OCI-LY3 (cell line): ENCODE results near the gene HCFC2.

Source experiments
- H2AFZ ChIP-seq: fragments of 200-600, 300-600 bp; shearing (Covaris generic); 2 replicates; pipeline ENCODE4 v1.6.0; 2014; ENCODE audit warnings: antibody characterized with exemption, low read depth, low read length
- H3K27ac ChIP-seq: fragments of 200-600, 300-600 bp; sonication (generic); 2 replicates; pipeline ENCODE4 v1.5.1; 2014; ENCODE audit warnings: mild to moderate bottlenecking, low read length, moderate library complexity, mixed read lengths
- H3K27me3 ChIP-seq: fragments of 200-600, 300-600 bp; sonication (generic); 2 replicates; pipeline ENCODE4 v1.6.1; 2014; ENCODE audit warnings: low read depth, low read length, mixed read lengths
- H3K36me3 ChIP-seq: fragments of 200-600, 300-600 bp; sonication (generic); replicated peaks from 2 replicates; pipeline ENCODE3; 2014; ENCODE audit warnings: low read depth, low read length, mixed read lengths
- H3K4me1 ChIP-seq: fragments of 300-600, 200-600 bp; sonication (generic); 2 replicates; pipeline ENCODE4 v1.6.1; 2014; ENCODE audit warnings: low read length, mixed read lengths
- H3K4me2 ChIP-seq: fragments of 200-600, 300-600 bp; sonication (generic); 2 replicates; pipeline ENCODE4 v1.6.1; 2014; ENCODE audit warnings: low read length, mixed read lengths
- H3K4me3 ChIP-seq: fragments of 300-600, 200-600 bp; sonication (generic); 2 replicates; pipeline ENCODE4 v1.5.1; 2014; ENCODE audit warnings: antibody characterized with exemption, mild to moderate bottlenecking, low read length, moderate library complexity
- H3K79me2 ChIP-seq: fragments of 300-600, 200-600 bp; shearing (Covaris generic); 2 replicates; pipeline ENCODE4 v1.6.1; 2014; ENCODE audit warnings: mild to moderate bottlenecking, low read length, mixed read lengths
- H3K9ac ChIP-seq: fragments of 300-600, 200-600 bp; shearing (Covaris generic); 2 replicates; pipeline ENCODE4 v1.6.0; 2014; ENCODE audit warnings: mild to moderate bottlenecking, low read length, moderate library complexity
- H3K9me3 ChIP-seq: fragments of 200-600, 300-600 bp; shearing (Covaris generic); 2 replicates; pipeline ENCODE4 v1.6.1; 2014; ENCODE audit warnings: low read length, mixed read lengths; ENCODE audit not compliant: insufficient read depth
- H4K20me1 ChIP-seq: fragments of 200-600, 300-600 bp; sonication (generic); 2 replicates; pipeline ENCODE4 v1.6.1; 2016; ENCODE audit warnings: low read length, mixed read lengths; ENCODE audit not compliant: insufficient read depth
- CTCF ChIP-seq: fragments of 200-600, 300-600 bp; sonication (generic); IDR thresholded peaks from 2 replicates; pipeline ENCODE4 v1.5.1; 2014; ENCODE audit warnings: antibody characterized with exemption, low read length, low read depth
- EZH2phosphoT487 ChIP-seq: fragments of 200-600 bp; shearing (Covaris generic); IDR thresholded peaks from 2 replicates; pipeline ENCODE4 v1.6.1; 2018; ENCODE audit warnings: antibody characterized with exemption, mixed run types, low read depth

Gene HCFC2

GRCh38 chr12:104058802-104059201, 5.5 kb upstream of the HCFC2 start:
- Histone ChIP-seq H3K27ac (no peak overlapping the region), H3K36me3 (no peaks in the 10 kb centered on the region), H3K79me2 (no peaks in the 10 kb centered on the region), H3K4me3 (no peak overlapping the region), H4K20me1 (no peaks in the 10 kb centered on the region), H3K9me3 (no peaks in the 10 kb centered on the region), H3K27me3 (peaks cover 36% of the 10 kb centered on the region), H2AFZ (no peak overlapping the region), H3K9ac (no peak overlapping the region), H3K4me2 (no peak overlapping the region), H3K4me1 (peaks cover 6% of the 10 kb centered on the region)
- no peak for TF ChIP-seq EZH2phosphoT487
- no peak for TF ChIP-seq CTCF

- Histone ChIP-seq H4K20me1 (no peaks in the 10 kb centered on the region), H2AFZ (no peak overlapping the region), H3K79me2 (no peaks in the 10 kb centered on the region; the same call in 1 of the 2 replicates), H3K4me2 (no peak overlapping the region), H3K27ac (no peak overlapping the region), H3K9me3 (no peaks in the 10 kb centered on the region), H3K4me1 (peaks cover 6% of the 10 kb centered on the region), H3K27me3 (peaks cover 31% of the 10 kb centered on the region), H3K36me3 (no peaks in the 10 kb centered on the region), H3K9ac (no peak overlapping the region), H3K4me3 (no peak overlapping the region)
- TF ChIP-seq EZH2phosphoT487, result no peak
- TF ChIP-seq CTCF, result no peak
Observed at GRCh38 chr12:104059963-104060362, 4.4 kb upstream of the HCFC2 start.

GRCh38 chr12:104060791-104061190, 3.5 kb upstream of the HCFC2 start:
- Histone ChIP-seq H3K27ac (no peak overlapping the region), H4K20me1 (no peaks in the 10 kb centered on the region), H3K4me3 (no peak overlapping the region), H3K9me3 (no peaks in the 10 kb centered on the region), H2AFZ (no peak overlapping the region), H3K36me3 (no peaks in the 10 kb centered on the region), H3K4me1 (peaks cover 13% of the 10 kb centered on the region), H3K4me2 (no peak overlapping the region), H3K27me3 (peaks cover 25% of the 10 kb centered on the region), H3K9ac (no peak overlapping the region), H3K79me2 (no peaks in the 10 kb centered on the region; the same call in 1 of the 2 replicates)
- TF ChIP-seq EZH2phosphoT487 (no peak), CTCF (no peak)

- Histone ChIP-seq H3K27me3 (peaks cover 16% of the 10 kb centered on the region), H2AFZ (peak overlapping the region; percentile 100), H3K4me2 (peak overlapping the region; percentile 77), H4K20me1 (no peaks in the 10 kb centered on the region), H3K4me3 (peak overlapping the region; percentile 100), H3K9ac (peak overlapping the region; percentile 91), H3K79me2 (no peaks in the 10 kb centered on the region; the same call in 1 of the 2 replicates), H3K36me3 (no peaks in the 10 kb centered on the region), H3K4me1 (peaks cover 13% of the 10 kb centered on the region), H3K9me3 (no peaks in the 10 kb centered on the region), H3K27ac (no peak overlapping the region)
- no peak for TF ChIP-seq EZH2phosphoT487
- TF ChIP-seq CTCF, result no peak
Observed at GRCh38 chr12:104063712-104064030, 660 bp upstream of the HCFC2 start.
